K562 (cell line): ENCODE measurements around the gene ZCWPW1. TPM values are rescaled to one million over a fixed set of nuclear protein-coding genes. Genes with fewer than 3 reads are reported as not detected.

Source experiments
- ARNT ChIP-seq, 2 experiments: fragments of 450-650 bp; IDR thresholded peaks; 2 replicates each; pipeline ENCODE4 v1.6.1; 2016; ENCODE audit warnings: mild to moderate bottlenecking in 1 of 2
- BRF2 ChIP-seq: IDR thresholded peaks from 3 replicates; pipeline ENCODE4 v1.6.1; 2011; ENCODE audit warnings: borderline replicate concordance, mild to moderate bottlenecking; ENCODE audit not compliant: insufficient read length, insufficient read depth
- CEBPZ ChIP-seq: fragments of 150-350 bp; IDR thresholded peaks from 2 replicates; pipeline ENCODE4 v1.6.1; 2014; ENCODE audit warnings: low read depth, mild to moderate bottlenecking, low read length, borderline replicate concordance
- ETV1 ChIP-seq: fragments of 450-650 bp; conservative IDR thresholded peaks from 2 replicates; pipeline ENCODE4 v1.6.1; 2016; ENCODE audit warnings: missing genetic modification characterization, control low read depth, low read depth, missing compliant biosample characterization
- GATA2 ChIP-seq: sonication (generic); formaldehyde crosslinking; IDR thresholded peaks from 2 replicates; pipeline ENCODE4 v1.4.0; 2020; ENCODE audit warnings: mild to moderate bottlenecking, missing genetic modification reagents
- HNRNPL ChIP-seq: fragments of 200-400 bp; formaldehyde crosslinking; IDR thresholded peaks from 2 replicates; pipeline ENCODE4 v1.6.1; 2017; ENCODE audit warnings: low read depth, mild to moderate bottlenecking, low read length
- KLF16 ChIP-seq: IDR thresholded peaks from 2 replicates; pipeline ENCODE4 v1.6.1; 2016; ENCODE audit warnings: antibody characterized with exemption
- NR2C2 ChIP-seq, 2 experiments: fragments of 200-800 bp in 1 of 2; sonication (Bioruptor generic) in 1 of 2; sonication (generic) in 1 of 2; formaldehyde crosslinking in 1 of 2; IDR thresholded peaks; 2 replicates each; pipeline versions ENCODE4 v1.6.1 to v1.8.0; 2016 to 2022; ENCODE audit warnings: mild to moderate bottlenecking in 1 of 2, missing compliant biosample characterization in 1 of 2, missing genetic modification characterization in 1 of 2, missing genetic modification reagents in 1 of 2
- POLR3G ChIP-seq: IDR thresholded peaks from 2 replicates; pipeline ENCODE4 v1.6.1; 2011; ENCODE audit not compliant: insufficient read length, insufficient replicate concordance; ENCODE audit errors: extremely low read depth
- PTBP1 ChIP-seq: fragments of 200-400 bp; formaldehyde crosslinking; IDR thresholded peaks from 2 replicates; pipeline ENCODE4 v1.6.1; 2017; ENCODE audit warnings: low read depth, low read length
- RCOR1 ChIP-seq, 2 experiments: IDR thresholded peaks; 2 replicates each; pipeline ENCODE4 v1.6.1; 2012; ENCODE audit warnings: low read depth in 2 of 2, low read length in 2 of 2, borderline replicate concordance in 1 of 2, improper control_type of control experiment in 1 of 2
- SMARCB1 ChIP-seq: IDR thresholded peaks from 2 replicates; pipeline ENCODE4 v1.6.1; 2011; ENCODE audit warnings: improper control_type of control experiment, low read depth; ENCODE audit not compliant: insufficient read length
- SNRNP70 ChIP-seq: fragments of 200-400 bp; formaldehyde crosslinking; optimal IDR thresholded peaks from 2 replicates; pipeline ENCODE3; 2017; ENCODE audit warnings: low read depth, low read length
- USF1 ChIP-seq: sonication (generic); formaldehyde crosslinking; IDR thresholded peaks from 2 replicates; pipeline ENCODE4 v1.9.0; 2022; ENCODE audit warnings: mild to moderate bottlenecking, missing genetic modification reagents
- ZHX1 ChIP-seq: fragments of 150-350 bp; conservative IDR thresholded peaks from 2 replicates; pipeline ENCODE4 v1.6.1; 2014; ENCODE audit warnings: low read length
- ZNF280A ChIP-seq: fragments of 450-650 bp; IDR thresholded peaks from 2 replicates; pipeline ENCODE4 v1.6.1; 2018; ENCODE audit warnings: mild to moderate bottlenecking, low read depth; ENCODE audit not compliant: partially characterized antibody
- polyA plus RNA-seq, 8 experiments: library from polyadenylated mRNA; depleted of rRNA in 4 of 8; stranded (reverse) in 5 of 8; unstranded in 3 of 8; fragments of >200 nt; fragmentation: Nextera tagmentation in 2 of 8; fragmentation: Illumina TruSeq in 1 of 8; extraction: Ambion mirVana in 2 of 8; extraction: Trizol in 1 of 8; gene quantifications; 2 replicates each; pipeline versions ENCODE4 v1.2.1 to v1.2.3, GENCODE V29; 2011 to 2014; ENCODE audit warnings: inconsistent platforms in 1 of 8, missing spikeins in 1 of 8
- total RNA-seq, 7 experiments: library from RNA; depleted of rRNA in 6 of 7; stranded (reverse); fragments of >200 nt in 6 of 7; fragmentation: Illumina TruSeq in 2 of 7; extraction: Trizol in 2 of 7; gene quantifications; 2 replicates each; pipeline versions ENCODE4 v1.2.1 to v1.2.3, GENCODE V29; 2011 to 2021; ENCODE audit warnings: low replicate concordance in 1 of 7

The ZCWPW1 gene
- total and polyA plus RNA-seq, 9 of the 15 experiments (the other 6 are each of a cell fraction or from before 2014, with no cell fraction given) = 0.18 to 1.7 (median 1.2) TPM

GRCh38 chr7:100430493-100431285 is 2.2 kb upstream of the ZCWPW1 start (continued):
- peak; percentile 9; the same call in 1 of the 2 replicates for TF ChIP-seq USF1 (CRISPR knock-in tag)
- no peak for TF ChIP-seq BRF2
- TF ChIP-seq ZHX1 = no peak
- TF ChIP-seq KLF16 = no peak; the same call in 1 of the 2 replicates
- TF ChIP-seq CEBPZ = no peak
- no peak for TF ChIP-seq GATA2 (CRISPR knock-in tag)
- no peak for TF ChIP-seq HNRNPL
- no peak for TF ChIP-seq NR2C2 (CRISPR knock-in tag; IDR thresholded peaks at IDR 0.05)
- no peak for TF ChIP-seq NR2C2 (tag; IDR thresholded peaks at IDR 0.05)
- TF ChIP-seq ETV1 (tag) = peak; percentile 83
- no peak for TF ChIP-seq POLR3G
- no peak for TF ChIP-seq SMARCB1
- TF ChIP-seq SNRNP70 = no peak
- TF ChIP-seq PTBP1 = no peak
- TF ChIP-seq ARNT (IDR thresholded peaks at IDR 0.05) = no peak
- 0 out of 4 replicates have a peak, but pooled peaks of 1 of the 2 experiments have one; percentile 7 for TF ChIP-seq RCOR1 (IDR thresholded peaks at IDR 0.05; ENCODE audit: borderline replicate concordance in 1 of 2, low read depth in 2 of 2, low read length in 2 of 2)
- TF ChIP-seq ZNF280A = no peak
